Left ventricle myocardium inferior (tissue), 1 donor: ENCODE data around the gene BANK1. TPM values are rescaled to one million over a fixed set of nuclear protein-coding genes. Genes with fewer than 3 reads are reported as not detected.
"Not testable (repeated sequence)": the region's sequence is repeated elsewhere in the genome, so short reads cannot be mapped to it uniquely, and the experiment has no call there.

Source experiments
- DNase-seq: peaks from one replicate; pipeline ENCODE4 v3.0.0-alpha.2; 2020
- H3K27ac ChIP-seq: fragments of 200-600 bp; replicated peaks from 2 replicates; pipeline ENCODE4 v1.8.0; 2021
- H3K27me3 ChIP-seq: fragments of 200-600 bp; 2 replicates; pipeline ENCODE4 v1.8.0; 2021; ENCODE audit warnings: low read depth
- H3K36me3 ChIP-seq: fragments of 200-600 bp; 2 replicates; pipeline ENCODE4 v1.8.0; 2021
- H3K4me1 ChIP-seq: fragments of 200-600 bp; 2 replicates; pipeline ENCODE4 v1.8.0; 2021
- H3K4me3 ChIP-seq: fragments of 200-600 bp; 2 replicates; pipeline ENCODE4 v1.8.0; 2021; ENCODE audit warnings: mild to moderate bottlenecking, moderate library complexity
- H3K9me3 ChIP-seq: fragments of 200-600 bp; replicated peaks from 2 replicates; pipeline ENCODE4 v1.8.0; 2021
- CTCF ChIP-seq: fragments of 200-600 bp; IDR thresholded peaks from 2 replicates; pipeline ENCODE4 v1.8.0; 2021; ENCODE audit warnings: antibody characterized with exemption, mild to moderate bottlenecking, borderline replicate concordance
- intact Hi-C: fragments of 100-400 bp; cut with micrococcal nuclease; formaldehyde crosslinking; loops from one replicate; pipeline ENCODE4 v1.11.0; 2022
- total RNA-seq: library from RNA; stranded (reverse); fragmentation: NEBNext Ultra II Directional; extraction: Animal tissue kit (Norgen Biotek cat#: 25700); gene quantifications from one replicate; pipeline ENCODE4 v1.2.1, GENCODE V29; 2021
- donor health status: DM: no; HTN: yes; CAD: no; lungs with severe emphysema.

The BANK1 gene
- total RNA-seq, 1 donor from 2014 or later = 0.08 TPM

GRCh38 chr4:101871962-101872676 is 81.6 kb downstream of the BANK1 start:
- intact Hi-C loops = no loop called here
- DNase-seq = no peak
- Histone ChIP-seq H3K4me3 (no peak overlapping the region), H3K4me1 (no peaks in the 10 kb centered on the region), H3K27me3 (no peaks in the 10 kb centered on the region), H3K36me3 (no peaks in the 10 kb centered on the region), H3K9me3 (no peaks in the 10 kb centered on the region), H3K27ac (no peak overlapping the region)
- TF ChIP-seq CTCF = no peak

GRCh38 chr4:101885574-101885973 is 95.0 kb downstream of the BANK1 start:
- TF ChIP-seq CTCF = no peak
- intact Hi-C loops = no loop called here
- H3K4me3 ChIP-seq = no peak overlapping the region
- no peaks in the 10 kb centered on the region for H3K4me1 ChIP-seq
- no peaks in the 10 kb centered on the region for H3K36me3 ChIP-seq
- no peak overlapping the region for H3K27ac ChIP-seq
- no peak for DNase-seq
- H3K27me3 ChIP-seq = no peaks in the 10 kb centered on the region
- H3K9me3 ChIP-seq = peaks cover 9% of the 10 kb centered on the region

GRCh38 chr4:101886826-101887225 is 96.3 kb downstream of the BANK1 start:
- Histone ChIP-seq H3K9me3 (peaks cover 19% of the 10 kb centered on the region), H3K27ac (no peak overlapping the region), H3K4me1 (no peaks in the 10 kb centered on the region), H3K36me3 (no peaks in the 10 kb centered on the region), H3K4me3 (no peak overlapping the region), H3K27me3 (no peaks in the 10 kb centered on the region)
- TF ChIP-seq CTCF = no peak
- no peak for DNase-seq
- intact Hi-C loops = no loop called here

GRCh38 chr4:101888472-101888871 is 97.9 kb downstream of the BANK1 start:
- TF ChIP-seq CTCF = no peak
- H3K4me1 ChIP-seq = no peaks in the 10 kb centered on the region
- H3K27ac ChIP-seq = no peak overlapping the region
- no peak overlapping the region for H3K4me3 ChIP-seq
- no peaks in the 10 kb centered on the region for H3K27me3 ChIP-seq
- intact Hi-C loops = no loop called here
- DNase-seq = no peak
- no peaks in the 10 kb centered on the region for H3K36me3 ChIP-seq
- H3K9me3 ChIP-seq = peaks cover 19% of the 10 kb centered on the region

GRCh38 chr4:101905527-101905926 is 115.0 kb downstream of the BANK1 start:
- not testable (repeated sequence) for H3K4me1 ChIP-seq

GRCh38 chr4:101910786-101911373 is 120.3 kb downstream of the BANK1 start:
- Histone ChIP-seq H3K27me3 (no peaks in the 10 kb centered on the region), H3K4me3 (no peak overlapping the region), H3K27ac (no peak overlapping the region), H3K9me3 (peaks cover 27% of the 10 kb centered on the region), H3K4me1 (no peaks in the 10 kb centered on the region), H3K36me3 (no peaks in the 10 kb centered on the region)
- no peak for DNase-seq
- intact Hi-C loops = no loop called here
- no peak for TF ChIP-seq CTCF

More at GRCh38 chr4:101905527-101905926, 115.0 kb downstream of the BANK1 start:
- peaks cover 11% of the 10 kb centered on the region for H3K9me3 ChIP-seq
- H3K36me3 ChIP-seq, H3K4me3 ChIP-seq, DNase-seq, H3K27me3 ChIP-seq, intact Hi-C loops, H3K27ac ChIP-seq: not testable (repeated sequence)
